GM19035 (cell line): ENCODE measurements around the gene FAAP100.

ENCODE experiments used
- ATAC-seq: cut with Tn5 transposase; IDR thresholded peaks from one replicate; pipeline ENCODE4 v1.9.1; 2021; ENCODE audit not compliant: unreplicated experiment

Gene FAAP100

GRCh38 chr17:81513753-81514488 is 38.2 kb downstream of the FAAP100 start:
- no peak for ATAC-seq

- no peak for ATAC-seq
Observed at GRCh38 chr17:81513372-81513752, 38.8 kb downstream of the FAAP100 start.

- ATAC-seq: peak; percentile 47
Observed at GRCh38 chr17:81512562-81513371, 39.4 kb downstream of the FAAP100 start, which contains the start of gene ACTG1. ACTG1 (minus strand) TSS chr17:81512799; CDS start chr17:81512354, 445 bp downstream.

GRCh38 chr17:81511804-81512561 is 40.2 kb downstream of the FAAP100 start:
- ATAC-seq: no peak

- ATAC-seq: no peak
Observed at GRCh38 chr17:81511554-81511803, 40.7 kb downstream of the FAAP100 start.

GRCh38 chr17:81510785-81511553 is 41.2 kb downstream of the FAAP100 start:
- no peak for ATAC-seq

- ATAC-seq: no peak
Observed at GRCh38 chr17:81509972-81510784, 42.0 kb downstream of the FAAP100 start.

- ATAC-seq: no peak
Observed at GRCh38 chr17:81509207-81509971, 42.8 kb downstream of the FAAP100 start.

GRCh38 chr17:81508639-81509206 is 43.4 kb downstream of the FAAP100 start:
- ATAC-seq: no peak

- ATAC-seq: no peak
Observed at GRCh38 chr17:81503619-81504018, 48.5 kb downstream of the FAAP100 start.

GRCh38 chr17:81502471-81503017 is 49.6 kb downstream of the FAAP100 start:
- no peak for ATAC-seq

- ATAC-seq: no peak
Observed at GRCh38 chr17:81500047-81500446, 52.1 kb downstream of the FAAP100 start.

GRCh38 chr17:81499601-81499970 is 52.6 kb downstream of the FAAP100 start:
- ATAC-seq: no peak

- no peak for ATAC-seq
Observed at GRCh38 chr17:81498953-81499600, 53.1 kb downstream of the FAAP100 start.

GRCh38 chr17:81494626-81495377 is 57.4 kb downstream of the FAAP100 start:
- ATAC-seq: no peak

- ATAC-seq: no peak
Observed at GRCh38 chr17:81493198-81494038, 58.7 kb downstream of the FAAP100 start.

GRCh38 chr17:81492706-81493105 is 59.4 kb downstream of the FAAP100 start:
- ATAC-seq: no peak
